SK-N-MC (cell line): ENCODE data around the gene ACP2.

Source experiments
- DNase-seq: peaks from one replicate; pipeline ENCODE4 v3.0.0-alpha.2; 2011; ENCODE audit warnings: low read depth, low spot score
- H3K27ac ChIP-seq: fragments of 200-600 bp; sonication (generic); 2 replicates; pipeline ENCODE4 v1.5.1; 2016; ENCODE audit warnings: mixed run types
- H3K36me3 ChIP-seq: fragments of 200-600 bp; sonication (generic); 2 replicates; pipeline ENCODE4 v1.6.1; 2017; ENCODE audit warnings: antibody characterized with exemption, low read length, mixed read lengths; ENCODE audit not compliant: insufficient read depth
- H3K4me3 ChIP-seq: fragments of 200-600 bp; sonication (generic); 2 replicates; pipeline ENCODE4 v1.5.1; 2016
- H3K9ac ChIP-seq: fragments of 200-600 bp; sonication (generic); 2 replicates; pipeline ENCODE4 v1.8.0; 2017; ENCODE audit warnings: mixed run types, mixed read lengths; ENCODE audit not compliant: insufficient read length
- H3K9me3 ChIP-seq: fragments of 200-600 bp; sonication (generic); 2 replicates; pipeline ENCODE4 v1.6.1; 2017; ENCODE audit warnings: low read depth, mild to moderate bottlenecking, antibody characterized with exemption, low read length, moderate library complexity, mixed read lengths
- EZH2 ChIP-seq: fragments of 200-600 bp; sonication (generic); IDR thresholded peaks from one replicate; pipeline ENCODE4 v1.6.1; 2017; ENCODE audit warnings: antibody characterized with exemption
- FOXP2 ChIP-seq: optimal IDR thresholded peaks from 2 replicates; pipeline ENCODE3; 2011; ENCODE audit warnings: mild to moderate bottlenecking, moderate library complexity; ENCODE audit not compliant: insufficient read depth; ENCODE audit errors: extremely low read length, control extremely low read depth
- POLR2AphosphoS5 ChIP-seq: IDR thresholded peaks from 2 replicates; pipeline ENCODE4 v1.6.1; 2012; ENCODE audit warnings: mild to moderate bottlenecking, low read depth, low read length, borderline replicate concordance

Gene ACP2

GRCh38 chr11:47261291-47261800 is 12.7 kb upstream of the ACP2 start:
- no peak for DNase-seq
- Histone ChIP-seq H3K36me3 (no peaks in the 10 kb centered on the region), H3K9me3 (no peaks in the 10 kb centered on the region), H3K9ac (no peak overlapping the region), H3K27ac (no peak overlapping the region), H3K4me3 (no peak overlapping the region)
- no peak for TF ChIP-seq POLR2AphosphoS5
- TF ChIP-seq FOXP2, result no peak
- no peak for TF ChIP-seq EZH2

- TF ChIP-seq POLR2AphosphoS5 (no peak), FOXP2 (no peak), EZH2 (no peak)
- H3K9me3 ChIP-seq, result no peaks in the 10 kb centered on the region
- H3K27ac ChIP-seq, result no peak overlapping the region
- H3K4me3 ChIP-seq, result no peak overlapping the region
- H3K36me3 ChIP-seq, result no peaks in the 10 kb centered on the region
- no peak for DNase-seq
- no peak overlapping the region for H3K9ac ChIP-seq
Observed at GRCh38 chr11:47260366-47260765, 11.8 kb upstream of the ACP2 start.

- H3K4me3 ChIP-seq, result no peak overlapping the region
- H3K27ac ChIP-seq, result peak overlapping the region; percentile 31; the same call in 1 of the 2 replicates
- DNase-seq, result no peak
- H3K9me3 ChIP-seq, result no peaks in the 10 kb centered on the region
- no peak overlapping the region for H3K9ac ChIP-seq
- TF ChIP-seq EZH2 (no peak), POLR2AphosphoS5 (no peak), FOXP2 (no peak)
- no peaks in the 10 kb centered on the region for H3K36me3 ChIP-seq
Observed at GRCh38 chr11:47259232-47259977, 10.8 kb upstream of the ACP2 start.

- Histone ChIP-seq H3K4me3 (no peak overlapping the region), H3K9ac (peak overlapping the region; percentile 45), H3K36me3 (no peaks in the 10 kb centered on the region), H3K9me3 (no peaks in the 10 kb centered on the region), H3K27ac (no peak overlapping the region)
- no peak for DNase-seq
- TF ChIP-seq FOXP2 (no peak), EZH2 (no peak), POLR2AphosphoS5 (no peak)
Observed at GRCh38 chr11:47258317-47258902, 9.8 kb upstream of the ACP2 start.

- Histone ChIP-seq H3K4me3 (peak within 1 kb of the TSS; percentile 5; the same call in 1 of the 2 replicates), H3K27ac (peak within 1 kb of the TSS; percentile 51), H3K9ac (peak within 1 kb of the TSS; percentile 60), H3K9me3 (no peaks in the 10 kb centered on the region), H3K36me3 (no peaks in the 10 kb centered on the region)
- TF ChIP-seq FOXP2 (no peak), POLR2AphosphoS5 (0 out of 2 replicates have a peak, but pooled peaks have one; percentile 5)
- DNase-seq, result no peak
Observed at GRCh38 chr11:47257517-47258316, 9.1 kb upstream of the ACP2 start, which contains the start of gene NR1H3. TSS of gene NR1H3 (plus strand) at chr11:47257996. CDS start at chr11:47259217, 1,221 bp downstream.

- H3K9ac ChIP-seq, result peak overlapping the region; percentile 60
- TF ChIP-seq POLR2AphosphoS5 (no peak), FOXP2 (no peak)
- no peak for DNase-seq
- peak overlapping the region; percentile 5; the same call in 1 of the 2 replicates for H3K4me3 ChIP-seq
- H3K36me3 ChIP-seq, result no peaks in the 10 kb centered on the region
- H3K27ac ChIP-seq, result peak overlapping the region; percentile 51
- H3K9me3 ChIP-seq, result no peaks in the 10 kb centered on the region
Observed at GRCh38 chr11:47257177-47257516, 8.5 kb upstream of the ACP2 start.

- H3K4me3 ChIP-seq, result no peak overlapping the region
- no peak for DNase-seq
- H3K36me3 ChIP-seq, result no peaks in the 10 kb centered on the region
- no peak overlapping the region for H3K27ac ChIP-seq
- no peak overlapping the region for H3K9ac ChIP-seq
- no peaks in the 10 kb centered on the region for H3K9me3 ChIP-seq
- TF ChIP-seq POLR2AphosphoS5, result no peak
- TF ChIP-seq EZH2, result no peak
- TF ChIP-seq FOXP2, result no peak
Observed at GRCh38 chr11:47256374-47256773, 7.8 kb upstream of the ACP2 start.

- no peak for DNase-seq
- H3K4me3 ChIP-seq, result no peak overlapping the region
- no peak for TF ChIP-seq EZH2
- TF ChIP-seq FOXP2, result no peak
- TF ChIP-seq POLR2AphosphoS5, result no peak
- H3K27ac ChIP-seq, result no peak overlapping the region
- no peak overlapping the region for H3K9ac ChIP-seq
- no peaks in the 10 kb centered on the region for H3K36me3 ChIP-seq
- H3K9me3 ChIP-seq, result no peaks in the 10 kb centered on the region
Observed at GRCh38 chr11:47254386-47254785, 5.8 kb upstream of the ACP2 start.
